Breast epithelium (tissue), 3 donors: ENCODE measurements around the gene GLI1.

ENCODE experiments used
- CTCF ChIP-seq, 3 donors: fragments of 450-650 bp; IDR thresholded peaks; one replicate each; pipeline ENCODE4 v1.5.1; 2016 to 2017; ENCODE audit warnings: antibody characterized with exemption in 3 of 3, mild to moderate bottlenecking in 3 of 3, moderate library complexity in 3 of 3
- POLR2A ChIP-seq: fragments of 450-650 bp; IDR thresholded peaks from one replicate; pipeline ENCODE4 v1.6.1; 2016; ENCODE audit warnings: antibody characterized with exemption, mild to moderate bottlenecking, moderate library complexity

GRCh38 chr12:57462251-57462911 is 2.8 kb downstream of the GLI1 start:
- peak; percentile 89 to 93 (median 91) for TF ChIP-seq CTCF (IDR thresholded peaks at IDR 0.05)
- TF ChIP-seq POLR2A: no peak
